GM18868 (cell line): ENCODE results near the gene NCOA3.

ENCODE experiments used
- ATAC-seq: cut with Tn5 transposase; IDR thresholded peaks from one replicate; pipeline ENCODE4 v1.9.1; 2021; ENCODE audit warnings: mild to moderate bottlenecking, moderate library complexity; ENCODE audit not compliant: unreplicated experiment

Gene NCOA3

GRCh38 chr20:47696856-47697255 is 195.2 kb downstream of the NCOA3 start:
- ATAC-seq = no peak

GRCh38 chr20:47698142-47698541 is 196.5 kb downstream of the NCOA3 start:
- ATAC-seq = no peak

- no peak for ATAC-seq
Measured at GRCh38 chr20:47699818-47700217, 198.1 kb downstream of the NCOA3 start.

GRCh38 chr20:47700327-47700726 is 198.6 kb downstream of the NCOA3 start:
- ATAC-seq = no peak

GRCh38 chr20:47701612-47702011 is 199.9 kb downstream of the NCOA3 start:
- no peak for ATAC-seq

- ATAC-seq = no peak
Measured at GRCh38 chr20:47703748-47704147, 202.1 kb downstream of the NCOA3 start.

- no peak for ATAC-seq
Measured at GRCh38 chr20:47704746-47705496, 203.2 kb downstream of the NCOA3 start.

GRCh38 chr20:47705497-47705856 is 203.8 kb downstream of the NCOA3 start:
- no peak for ATAC-seq

GRCh38 chr20:47706345-47706744 is 204.7 kb downstream of the NCOA3 start:
- ATAC-seq = no peak
